IPS-NIHi11 (cell line): ENCODE data around the gene TYROBP.
"Not testable (repeated sequence)": the region's sequence is repeated elsewhere in the genome, so short reads cannot be mapped to it uniquely, and the experiment has no call there.

Source experiments
- DNase-seq: peaks from one replicate; pipeline ENCODE4 v3.0.0; 2012; ENCODE audit warnings: mixed read lengths, low spot score

Gene TYROBP

GRCh38 chr19:35908010-35908441, at the start of gene TYROBP:
Gene TYROBP (minus strand): TSS chr19:35908295. CDS start chr19:35908228, 67 bp downstream.
- DNase-seq: no peak

- not testable (repeated sequence) for DNase-seq
These were observed 49.3 kb upstream of the TYROBP start for GRCh38 chr19:35957411-35957810.

DNA sequence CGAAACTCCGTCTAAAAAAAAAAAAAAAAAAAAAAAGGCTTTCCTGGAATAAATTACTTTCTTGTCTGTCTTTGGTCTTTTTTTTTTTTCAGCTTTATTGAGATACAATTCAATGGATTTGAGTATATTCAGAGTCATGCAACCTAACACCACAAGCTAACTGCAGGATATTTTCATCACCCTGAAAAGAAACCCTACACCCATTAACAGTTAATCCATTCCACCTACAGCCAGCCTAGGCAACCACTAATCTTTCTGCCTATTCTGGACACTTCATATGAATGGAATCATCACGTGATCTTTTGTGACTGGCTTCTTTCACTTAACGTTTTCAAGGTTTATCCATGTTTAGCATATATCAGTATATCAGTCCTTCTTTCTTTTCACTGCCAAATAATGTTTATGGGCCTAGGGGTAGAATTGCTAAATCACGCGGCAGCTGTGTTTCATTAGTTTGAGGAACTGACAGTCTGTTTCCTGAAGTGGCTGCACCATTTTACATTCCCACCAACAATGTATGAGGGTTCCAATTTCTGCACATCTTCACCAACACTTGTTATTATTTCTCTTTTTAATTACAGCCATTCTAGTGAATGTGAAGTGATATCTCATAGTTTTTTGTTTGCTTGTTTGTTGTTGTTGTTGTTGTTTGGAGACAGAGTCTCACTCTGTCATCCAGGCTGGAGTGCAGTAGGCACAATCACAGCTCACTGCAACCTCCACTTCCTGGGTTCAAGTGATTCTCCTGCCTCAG, 48.0 kb upstream of the TYROBP start:
- no peak for DNase-seq

DNA sequence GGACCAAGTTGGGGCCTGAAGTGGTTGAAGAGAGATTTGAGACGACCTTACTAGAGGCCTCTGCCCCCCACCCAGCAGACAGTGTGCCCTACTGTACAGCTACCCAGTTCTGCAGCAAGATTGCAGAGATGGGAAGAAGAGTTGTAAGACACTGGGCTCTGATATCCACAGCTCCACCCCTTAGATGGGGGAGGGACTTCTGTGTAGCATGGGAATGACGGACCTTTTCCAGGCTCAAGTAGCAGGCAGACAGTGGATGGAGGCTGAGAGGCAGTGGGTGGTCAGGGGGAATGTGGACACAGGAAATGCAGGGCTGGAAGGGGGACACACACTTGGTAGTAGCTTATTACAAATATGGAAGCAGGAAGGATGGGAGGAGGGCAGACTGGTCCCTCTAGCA, 41.0 kb upstream of the TYROBP start:
- peak; percentile 48 for DNase-seq

GRCh38 chr19:35946203-35946602, 38.1 kb upstream of the TYROBP start:
- no peak for DNase-seq

- DNase-seq: no peak
These were observed 37.2 kb upstream of the TYROBP start for GRCh38 chr19:35945121-35945790.

DNA sequence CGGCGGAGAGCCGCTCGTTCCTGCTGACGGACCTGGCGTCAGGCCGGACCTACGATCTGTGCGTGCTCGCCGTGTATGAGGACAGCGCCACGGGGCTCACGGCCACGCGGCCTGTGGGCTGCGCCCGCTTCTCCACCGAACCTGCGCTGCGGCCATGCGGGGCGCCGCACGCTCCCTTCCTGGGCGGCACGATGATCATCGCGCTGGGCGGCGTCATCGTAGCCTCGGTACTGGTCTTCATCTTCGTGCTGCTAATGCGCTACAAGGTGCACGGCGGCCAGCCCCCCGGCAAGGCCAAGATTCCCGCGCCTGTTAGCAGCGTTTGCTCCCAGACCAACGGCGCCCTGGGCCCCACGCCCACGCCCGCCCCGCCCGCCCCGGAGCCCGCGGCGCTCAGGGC, 36.5 kb upstream of the TYROBP start:
- DNase-seq: no peak

- no peak for DNase-seq
These were observed 35.5 kb upstream of the TYROBP start for GRCh38 chr19:35943321-35944301.

DNA sequence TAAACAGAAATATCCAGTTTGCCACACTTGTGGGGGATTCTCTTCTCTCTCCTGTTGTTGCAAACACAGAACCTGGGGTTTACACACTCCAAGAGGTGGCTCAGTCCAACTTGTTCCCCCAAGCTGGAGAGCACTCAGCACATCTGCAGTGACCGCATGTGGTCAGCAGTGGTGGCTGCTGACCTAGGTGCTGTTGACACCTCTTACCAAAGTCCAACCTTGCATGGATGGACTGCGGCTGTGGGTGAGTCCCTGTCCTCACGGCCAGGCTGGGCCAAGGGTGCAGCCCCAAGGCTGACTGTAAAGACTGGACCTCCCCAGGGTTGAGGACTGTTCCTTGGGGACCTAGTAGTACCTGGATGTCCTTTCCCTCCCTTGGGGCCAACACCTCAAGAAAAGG, 34.1 kb upstream of the TYROBP start:
- no peak for DNase-seq

- no peak for DNase-seq
These were observed 32.7 kb upstream of the TYROBP start for GRCh38 chr19:35940839-35941238.

DNA sequence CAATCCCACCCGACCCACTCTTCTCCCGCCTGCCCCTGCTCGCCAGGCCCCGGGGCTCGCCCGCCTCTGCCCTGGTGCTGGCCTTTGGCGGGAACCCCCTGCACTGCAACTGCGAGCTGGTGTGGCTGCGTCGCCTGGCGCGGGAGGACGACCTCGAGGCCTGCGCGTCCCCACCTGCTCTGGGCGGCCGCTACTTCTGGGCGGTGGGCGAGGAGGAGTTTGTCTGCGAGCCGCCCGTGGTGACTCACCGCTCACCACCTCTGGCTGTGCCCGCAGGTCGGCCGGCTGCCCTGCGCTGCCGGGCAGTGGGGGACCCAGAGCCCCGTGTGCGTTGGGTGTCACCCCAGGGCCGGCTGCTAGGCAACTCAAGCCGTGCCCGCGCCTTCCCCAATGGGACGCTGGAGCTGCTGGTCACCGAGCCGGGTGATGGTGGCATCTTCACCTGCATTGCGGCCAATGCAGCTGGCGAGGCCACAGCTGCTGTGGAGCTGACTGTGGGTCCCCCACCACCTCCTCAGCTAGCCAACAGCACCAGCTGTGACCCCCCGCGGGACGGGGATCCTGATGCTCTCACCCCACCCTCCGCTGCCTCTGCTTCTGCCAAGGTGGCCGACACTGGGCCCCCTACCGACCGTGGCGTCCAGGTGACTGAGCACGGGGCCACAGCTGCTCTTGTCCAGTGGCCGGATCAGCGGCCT, 32.1 kb upstream of the TYROBP start:
- no peak for DNase-seq

DNA sequence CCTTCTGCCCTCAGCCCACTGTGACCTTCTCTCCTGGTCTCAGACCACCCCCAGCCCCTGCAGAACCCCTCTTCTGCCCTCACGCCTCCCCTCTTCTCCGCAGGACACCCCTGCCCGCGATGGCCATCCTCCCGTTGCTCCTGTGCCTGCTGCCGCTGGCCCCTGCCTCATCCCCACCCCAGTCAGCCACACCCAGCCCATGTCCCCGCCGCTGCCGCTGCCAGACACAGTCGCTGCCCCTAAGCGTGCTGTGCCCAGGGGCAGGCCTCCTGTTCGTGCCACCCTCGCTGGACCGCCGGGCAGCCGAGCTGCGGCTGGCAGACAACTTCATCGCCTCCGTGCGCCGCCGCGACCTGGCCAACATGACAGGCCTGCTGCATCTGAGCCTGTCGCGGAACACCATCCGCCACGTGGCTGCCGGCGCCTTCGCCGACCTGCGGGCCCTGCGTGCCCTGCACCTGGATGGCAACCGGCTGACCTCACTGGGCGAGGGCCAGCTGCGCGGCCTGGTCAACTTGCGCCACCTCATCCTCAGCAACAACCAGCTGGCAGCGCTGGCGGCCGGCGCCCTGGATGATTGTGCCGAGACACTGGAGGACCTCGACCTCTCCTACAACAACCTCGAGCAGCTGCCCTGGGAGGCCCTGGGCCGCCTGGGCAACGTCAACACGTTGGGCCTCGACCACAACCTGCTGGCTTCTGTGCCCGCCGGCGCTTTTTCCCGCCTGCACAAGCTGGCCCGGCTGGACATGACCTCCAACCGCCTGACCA, 31.4 kb upstream of the TYROBP start:
- no peak for DNase-seq

GRCh38 chr19:35938282-35939224, 30.5 kb upstream of the TYROBP start:
- DNase-seq: no peak

DNA sequence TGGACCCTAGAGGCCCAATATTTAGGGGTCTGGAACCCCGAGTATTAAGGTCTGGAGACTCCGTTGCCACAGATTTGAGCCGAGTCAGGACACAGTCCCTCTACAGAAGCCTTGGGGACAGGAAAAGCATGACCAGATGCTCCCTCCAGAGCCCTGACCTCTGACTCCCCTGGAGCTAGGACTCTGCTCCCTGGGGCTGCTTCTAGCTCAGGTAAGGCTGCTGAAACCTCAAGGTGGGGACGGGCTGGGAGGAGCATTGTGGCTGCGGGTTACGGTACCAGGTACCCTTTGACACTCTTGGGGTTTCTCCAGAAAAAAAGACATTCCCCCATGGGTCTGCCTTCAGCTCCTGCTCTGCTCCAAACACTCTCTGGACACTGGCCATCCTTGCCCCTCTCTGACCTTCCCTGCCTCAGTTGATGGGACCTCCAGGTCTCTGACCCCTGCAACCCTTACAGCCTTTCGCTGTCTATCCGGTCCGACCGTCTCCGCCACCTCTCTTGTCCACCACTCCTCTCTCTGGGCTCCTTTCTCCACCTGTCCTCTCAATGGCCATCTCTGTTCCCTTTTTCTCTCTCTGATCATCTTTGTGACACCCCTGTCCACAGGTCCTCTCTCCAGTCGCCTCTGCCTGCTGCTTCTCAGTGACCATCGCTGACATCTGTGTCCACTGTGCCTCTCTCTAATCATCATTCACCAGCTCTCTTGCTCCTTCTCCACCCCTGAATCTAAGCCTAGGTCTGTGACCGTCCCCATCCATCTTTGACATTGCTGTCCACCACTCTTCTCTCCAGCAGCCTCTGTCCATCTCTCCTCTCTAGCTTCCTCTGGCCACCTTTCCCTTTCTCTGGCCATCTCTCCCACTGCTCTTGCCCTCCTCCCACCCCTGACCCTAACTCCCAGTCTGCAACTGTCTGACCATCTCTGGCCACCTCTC, 29.5 kb upstream of the TYROBP start:
- DNase-seq: no peak

DNA sequence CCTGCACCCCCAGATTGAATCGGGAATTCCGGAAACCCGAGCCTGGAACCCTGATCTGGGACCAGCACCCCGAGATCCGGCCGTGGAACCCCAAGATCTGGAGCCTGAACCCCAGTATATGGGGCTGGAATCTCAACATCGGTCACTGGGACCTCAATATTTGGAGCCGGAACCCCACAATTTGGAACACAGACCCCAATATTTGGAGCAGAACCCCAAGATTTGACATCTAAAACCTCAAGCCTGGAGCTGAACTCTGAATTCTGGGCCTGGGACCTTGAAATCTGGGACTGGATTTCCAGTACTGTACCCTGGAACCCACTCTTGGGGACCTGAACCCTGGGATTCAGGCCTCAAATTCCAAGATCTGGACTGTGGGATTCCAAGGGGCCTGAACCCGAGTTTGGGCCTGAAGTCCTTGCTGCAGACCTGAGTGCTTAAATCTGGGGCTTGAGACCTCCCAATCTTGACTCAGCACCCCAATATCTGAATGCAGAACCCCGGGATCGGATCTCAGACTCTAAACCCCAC, 28.7 kb upstream of the TYROBP start:
- DNase-seq: no peak

DNA sequence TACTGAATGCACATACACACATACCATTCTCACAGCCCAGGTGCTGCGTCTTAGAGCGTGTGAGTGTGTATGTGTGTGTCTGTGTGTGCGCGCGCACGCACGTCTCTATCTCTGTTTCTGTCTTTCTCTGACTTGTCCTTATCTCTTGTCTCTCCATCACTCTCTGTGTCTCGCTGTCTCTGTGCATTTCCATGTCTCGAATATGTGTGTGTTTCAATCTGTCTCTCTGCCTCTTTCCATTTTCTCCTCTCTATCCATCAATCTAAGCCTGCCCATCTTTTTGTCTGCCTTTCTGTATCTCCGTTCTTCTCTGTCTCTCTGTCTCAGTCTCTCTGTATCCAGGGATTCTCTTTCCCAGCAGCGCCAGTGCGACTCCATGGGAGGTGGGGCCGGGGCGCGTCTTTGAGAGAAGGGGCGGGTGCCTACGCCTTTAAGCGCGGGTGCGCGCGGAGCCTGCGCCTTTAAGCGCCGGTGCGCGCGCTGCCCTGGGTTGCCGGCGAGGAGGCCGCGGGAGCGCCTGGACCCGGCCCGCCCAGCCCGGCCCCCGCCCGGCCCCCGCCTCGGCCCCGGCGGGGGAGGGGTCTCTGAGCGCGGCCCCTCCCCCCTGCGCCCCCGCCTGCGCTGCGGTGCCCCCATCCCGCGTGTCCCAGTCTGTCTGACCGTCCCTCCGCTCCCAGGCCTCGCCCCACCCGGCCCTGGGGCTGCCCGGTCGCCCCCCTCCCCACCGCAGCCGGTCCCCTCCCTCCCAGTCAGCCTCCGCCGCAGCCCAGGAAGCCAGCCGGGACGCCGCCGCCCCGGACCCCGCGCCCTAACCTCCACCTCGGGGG, 28.0 kb upstream of the TYROBP start, which contains the start of gene LRFN3:
Gene LRFN3 (plus strand): TSS at position 464 of the 827 bp plus-strand sequence. CDS start 3,052 bp downstream, outside the sequence.
- peak; percentile 91 for DNase-seq

GRCh38 chr19:35932291-35932936, 24.3 kb upstream of the TYROBP start:
- DNase-seq: no peak
